ENCODE results near the gene UFL1. TPM values are rescaled to one million over a fixed set of nuclear protein-coding genes. Genes with fewer than 3 reads are reported as not detected.

Gene UFL1
- total and polyA plus RNA-seq, 9 donors: 23.0 to 30.2 (median 25.2) TPM

- Histone ChIP-seq H3K4me3 (ENCODE audit: low read length) (no peak overlapping the region), H3K4me1 (ENCODE audit: control insufficient read depth, insufficient read depth, low read length) (no peaks in the 10 kb centered on the region), H3K27me3 (ENCODE audit: control insufficient read depth, insufficient read depth, low read length) (no peaks in the 10 kb centered on the region), H3K36me3 (ENCODE audit: control insufficient read depth, insufficient read depth, low read length) (no peaks in the 10 kb centered on the region), H3K27ac (ENCODE audit: low read length) (no peak overlapping the region), H3K9me3 (replicated peaks; ENCODE audit: control insufficient read depth, low read depth, low read length) (no peaks in the 10 kb centered on the region)
- no peak for DNase-seq
These were observed 42.2 kb downstream of the UFL1 start for GRCh38 chr6:96563853-96564252.

GRCh38 chr6:96570053-96570452, 48.4 kb downstream of the UFL1 start:
- Histone ChIP-seq H3K9me3 (replicated peaks; ENCODE audit: control insufficient read depth, low read depth, low read length) (peaks cover 12% of the 10 kb centered on the region), H3K27me3 (ENCODE audit: control insufficient read depth, insufficient read depth, low read length) (no peaks in the 10 kb centered on the region), H3K4me3 (ENCODE audit: low read length) (no peak overlapping the region), H3K36me3 (ENCODE audit: control insufficient read depth, insufficient read depth, low read length) (no peaks in the 10 kb centered on the region), H3K27ac (ENCODE audit: low read length) (no peak overlapping the region), H3K4me1 (ENCODE audit: control insufficient read depth, insufficient read depth, low read length) (peaks cover 2% of the 10 kb centered on the region)
- WGBS (ENCODE audit: insufficient coverage): no CpG with 5 or more reads among the region's 2 CpGs
- DNase-seq: no peak

GRCh38 chr6:96571551-96571950, 49.9 kb downstream of the UFL1 start:
- Histone ChIP-seq H3K4me1 (ENCODE audit: control insufficient read depth, insufficient read depth, low read length) (peaks cover 2% of the 10 kb centered on the region), H3K4me3 (ENCODE audit: low read length) (no peak overlapping the region), H3K27me3 (ENCODE audit: control insufficient read depth, insufficient read depth, low read length) (no peaks in the 10 kb centered on the region), H3K9me3 (replicated peaks; ENCODE audit: control insufficient read depth, low read depth, low read length) (peaks cover 12% of the 10 kb centered on the region), H3K27ac (ENCODE audit: low read length) (no peak overlapping the region), H3K36me3 (ENCODE audit: control insufficient read depth, insufficient read depth, low read length) (no peaks in the 10 kb centered on the region)
- no peak for DNase-seq

- WGBS (ENCODE audit: insufficient coverage): no CpG with 5 or more reads among the region's 3 CpGs
- Histone ChIP-seq H3K36me3 (ENCODE audit: control insufficient read depth, insufficient read depth, low read length) (no peaks in the 10 kb centered on the region), H3K4me1 (ENCODE audit: control insufficient read depth, insufficient read depth, low read length) (peaks cover 2% of the 10 kb centered on the region), H3K27me3 (ENCODE audit: control insufficient read depth, insufficient read depth, low read length) (no peaks in the 10 kb centered on the region), H3K27ac (ENCODE audit: low read length) (no peak overlapping the region), H3K9me3 (replicated peaks; ENCODE audit: control insufficient read depth, low read depth, low read length) (peaks cover 6% of the 10 kb centered on the region), H3K4me3 (ENCODE audit: low read length) (no peak overlapping the region)
- no peak for DNase-seq
These were observed 53.8 kb downstream of the UFL1 start for GRCh38 chr6:96575359-96575758.

GRCh38 chr6:96576221-96576620, 54.6 kb downstream of the UFL1 start:
- H3K36me3 ChIP-seq (ENCODE audit: control insufficient read depth, insufficient read depth, low read length): no peaks in the 10 kb centered on the region
- H3K27me3 ChIP-seq (ENCODE audit: control insufficient read depth, insufficient read depth, low read length): no peaks in the 10 kb centered on the region
- H3K4me1 ChIP-seq (ENCODE audit: control insufficient read depth, insufficient read depth, low read length): peaks cover 2% of the 10 kb centered on the region
- H3K9me3 ChIP-seq (replicated peaks; ENCODE audit: control insufficient read depth, low read depth, low read length): peaks cover 3% of the 10 kb centered on the region
- DNase-seq: no peak
- no CpG with 5 or more reads among the region's 4 CpGs for WGBS (ENCODE audit: insufficient coverage)
- H3K27ac ChIP-seq (ENCODE audit: low read length): no peak overlapping the region
- no peak overlapping the region for H3K4me3 ChIP-seq (ENCODE audit: low read length)

GRCh38 chr6:96582021-96582420, 60.4 kb downstream of the UFL1 start:
- no peak overlapping the region for H3K27ac ChIP-seq (ENCODE audit: low read length)
- no peaks in the 10 kb centered on the region for H3K27me3 ChIP-seq (ENCODE audit: control insufficient read depth, insufficient read depth, low read length)
- WGBS (ENCODE audit: insufficient coverage): no CpG with 5 or more reads among the region's 2 CpGs
- no peaks in the 10 kb centered on the region for H3K36me3 ChIP-seq (ENCODE audit: control insufficient read depth, insufficient read depth, low read length)
- H3K4me3 ChIP-seq (ENCODE audit: low read length): no peak overlapping the region
- H3K4me1 ChIP-seq (ENCODE audit: control insufficient read depth, insufficient read depth, low read length): no peaks in the 10 kb centered on the region
- H3K9me3 ChIP-seq (replicated peaks; ENCODE audit: control insufficient read depth, low read depth, low read length): no peaks in the 10 kb centered on the region
- DNase-seq: no peak

- WGBS (ENCODE audit: insufficient coverage): no CpG with 5 or more reads among the region's 1 CpG
- DNase-seq: peak; percentile 35
- Histone ChIP-seq H3K27ac (ENCODE audit: low read length) (no peak overlapping the region), H3K9me3 (replicated peaks; ENCODE audit: control insufficient read depth, low read depth, low read length) (no peaks in the 10 kb centered on the region), H3K36me3 (ENCODE audit: control insufficient read depth, insufficient read depth, low read length) (no peaks in the 10 kb centered on the region), H3K4me3 (ENCODE audit: low read length) (no peak overlapping the region), H3K27me3 (ENCODE audit: control insufficient read depth, insufficient read depth, low read length) (no peaks in the 10 kb centered on the region), H3K4me1 (ENCODE audit: control insufficient read depth, insufficient read depth, low read length) (no peaks in the 10 kb centered on the region)
These were observed 60.8 kb downstream of the UFL1 start for GRCh38 chr6:96582436-96582835.

- H3K4me1 ChIP-seq (ENCODE audit: control insufficient read depth, insufficient read depth, low read length): no peaks in the 10 kb centered on the region
- H3K4me3 ChIP-seq (ENCODE audit: low read length): no peak overlapping the region
- H3K27me3 ChIP-seq (ENCODE audit: control insufficient read depth, insufficient read depth, low read length): no peaks in the 10 kb centered on the region
- WGBS (ENCODE audit: insufficient coverage): 80% methylated on average over 2 of the region's 2 CpGs
- H3K36me3 ChIP-seq (ENCODE audit: control insufficient read depth, insufficient read depth, low read length): no peaks in the 10 kb centered on the region
- no peak for DNase-seq
- no peaks in the 10 kb centered on the region for H3K9me3 ChIP-seq (replicated peaks; ENCODE audit: control insufficient read depth, low read depth, low read length)
- H3K27ac ChIP-seq (ENCODE audit: low read length): no peak overlapping the region
These were observed 82.8 kb downstream of the UFL1 start for GRCh38 chr6:96604420-96604819.

Other genes starting within 250 kb of the UFL1 start
- gene FHL5, start 41.3 kb downstream of the UFL1 start, total RNA-seq: 2.0 TPM
- 1 to 10 TPM; 1.1 to 2.6 (median 1.8) TPM for gene FHL5, start 41.3 kb downstream of the UFL1 start, polyA plus RNA-seq (ENCODE audit: insufficient read depth in 1 of 8, insufficient read length in 8 of 8, low replicate concordance in 1 of 8)